CD4-positive, alpha-beta T cell treated with Interleukin-10 for 1 hour (primary cell): ENCODE results near the gene ADAMTSL5.
"Not testable (repeated sequence)": the region's sequence is repeated elsewhere in the genome, so short reads cannot be mapped to it uniquely, and the experiment has no call there.

Experiments used
- DNase-seq: peaks from one replicate; pipeline ENCODE4 v3.0.0-alpha.2; 2020

ADAMTSL5 gene

DNA sequence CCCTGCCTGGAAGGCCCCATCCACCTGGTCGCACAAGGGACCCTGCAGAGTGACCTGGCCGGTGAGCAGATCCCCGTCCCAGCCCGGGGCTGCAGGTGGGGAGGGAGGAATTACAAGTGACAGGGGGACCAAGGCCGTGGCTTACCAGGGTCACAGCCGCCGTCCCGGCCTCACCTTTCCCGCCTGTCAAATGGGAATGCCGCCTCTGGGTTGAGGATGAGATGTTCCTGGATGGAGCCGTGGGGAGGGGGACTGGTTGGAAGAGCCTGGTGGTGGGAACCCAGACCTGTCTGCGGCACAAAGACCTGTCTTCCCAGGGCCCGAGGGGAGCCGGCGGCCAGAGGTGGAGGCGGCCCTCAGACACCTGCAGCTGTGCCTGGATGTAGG is 16.6 kb upstream of the ADAMTSL5 start:
- DNase-seq: no peak

DNA sequence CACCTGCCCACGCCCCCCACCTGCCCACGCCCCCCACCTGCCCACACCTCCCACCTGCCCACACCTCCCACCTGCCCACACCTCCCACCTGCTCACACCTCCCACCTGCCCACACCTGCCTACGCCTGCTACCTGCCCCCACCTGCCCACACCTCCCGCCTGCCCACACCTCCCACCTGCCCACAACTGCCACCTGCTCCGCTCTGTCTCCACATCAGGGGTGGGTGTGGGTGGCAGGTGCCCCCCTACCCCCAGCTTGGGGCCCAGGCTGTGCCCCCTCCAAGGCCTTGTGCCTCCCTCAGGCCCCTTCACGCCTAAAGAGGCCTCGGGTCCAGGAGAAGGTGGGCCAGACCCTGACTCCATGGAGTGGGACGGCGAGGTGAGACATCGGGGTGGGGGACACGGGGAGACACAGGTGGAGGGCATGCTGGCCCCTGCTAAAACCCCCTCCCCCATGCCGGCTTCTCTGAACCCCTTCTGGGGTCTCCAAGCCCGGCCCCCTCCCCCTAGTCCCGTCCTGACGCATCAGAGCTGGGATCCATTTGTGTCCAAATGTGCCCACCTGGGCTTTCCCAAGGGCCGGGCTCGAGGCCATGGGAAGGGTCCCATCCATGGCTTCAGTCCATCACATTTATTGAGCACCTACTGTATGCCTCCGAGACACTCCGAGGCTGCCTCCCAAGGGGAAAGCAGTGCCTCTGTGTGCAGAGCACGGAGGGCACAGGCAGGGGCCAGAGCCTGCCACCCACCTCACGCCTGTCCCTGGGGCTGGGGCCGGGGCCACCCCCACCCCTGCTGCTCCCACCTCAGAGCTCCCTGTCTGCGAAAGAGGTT is 16.0 kb upstream of the ADAMTSL5 start:
- DNase-seq: no peak

DNA sequence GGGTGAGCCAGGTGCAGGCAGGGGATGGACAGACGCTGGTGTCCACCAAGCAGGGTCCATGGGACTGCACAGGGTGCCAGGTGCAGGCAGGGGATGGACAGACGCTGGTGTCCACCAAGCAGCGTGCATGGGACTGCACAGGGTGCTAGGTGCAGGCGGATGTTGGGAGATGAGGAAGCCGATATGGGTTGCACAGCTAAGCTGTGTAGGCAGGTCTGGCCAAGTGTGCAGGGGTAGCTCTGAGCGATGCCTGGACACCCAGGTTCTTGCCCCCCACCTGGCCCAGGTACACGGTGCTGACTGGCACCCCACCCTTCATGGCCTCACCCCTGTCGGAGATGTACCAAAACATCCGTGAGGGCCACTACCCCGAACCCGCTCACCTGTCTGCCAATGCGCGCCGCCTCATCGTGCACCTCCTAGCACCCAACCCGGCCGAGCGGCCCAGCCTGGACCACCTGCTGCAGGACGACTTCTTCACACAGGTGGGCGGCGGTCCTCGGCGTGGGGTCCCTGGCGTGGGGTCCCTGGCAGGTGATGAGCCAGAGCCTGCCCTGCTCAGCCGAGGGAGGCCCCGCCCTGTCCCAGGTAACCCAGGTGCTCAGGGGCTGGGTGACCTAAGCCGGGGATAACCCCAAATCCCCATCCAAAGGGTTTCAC is 15.0 kb upstream of the ADAMTSL5 start:
- no peak for DNase-seq

DNA sequence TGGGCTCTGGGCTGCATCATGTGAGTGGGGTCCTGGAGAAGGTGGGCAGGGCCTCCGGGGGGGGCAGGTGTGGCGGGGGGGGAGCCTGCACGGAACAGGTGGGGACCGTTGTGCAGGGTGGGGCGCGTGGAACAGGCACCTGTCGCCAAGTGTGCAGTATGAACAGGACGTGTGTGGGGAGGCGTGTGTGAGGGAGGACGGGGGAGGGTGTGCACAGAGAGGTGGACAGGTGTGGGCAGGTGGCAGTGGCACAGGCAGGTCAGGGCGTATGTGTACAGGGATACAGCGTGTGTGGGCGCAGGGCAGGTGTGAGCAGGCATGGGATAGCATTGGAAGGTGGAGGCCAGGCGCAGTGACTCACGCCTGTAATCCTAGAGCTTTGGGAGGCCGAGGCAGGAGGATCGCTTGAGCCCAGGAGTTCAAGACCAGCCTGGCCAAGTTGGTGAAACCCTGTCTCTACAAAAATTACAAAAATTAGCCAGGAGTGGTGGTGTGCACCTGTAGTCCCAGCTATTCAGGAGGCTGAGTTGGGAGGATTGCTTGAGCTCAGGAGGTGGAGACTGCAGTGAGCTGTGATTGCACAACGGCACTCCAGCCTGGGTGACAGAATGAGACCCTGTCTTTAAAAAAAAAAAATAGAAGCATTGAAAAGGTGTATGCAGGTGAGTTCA is 14.3 kb upstream of the ADAMTSL5 start:
- DNase-seq: no peak

DNA sequence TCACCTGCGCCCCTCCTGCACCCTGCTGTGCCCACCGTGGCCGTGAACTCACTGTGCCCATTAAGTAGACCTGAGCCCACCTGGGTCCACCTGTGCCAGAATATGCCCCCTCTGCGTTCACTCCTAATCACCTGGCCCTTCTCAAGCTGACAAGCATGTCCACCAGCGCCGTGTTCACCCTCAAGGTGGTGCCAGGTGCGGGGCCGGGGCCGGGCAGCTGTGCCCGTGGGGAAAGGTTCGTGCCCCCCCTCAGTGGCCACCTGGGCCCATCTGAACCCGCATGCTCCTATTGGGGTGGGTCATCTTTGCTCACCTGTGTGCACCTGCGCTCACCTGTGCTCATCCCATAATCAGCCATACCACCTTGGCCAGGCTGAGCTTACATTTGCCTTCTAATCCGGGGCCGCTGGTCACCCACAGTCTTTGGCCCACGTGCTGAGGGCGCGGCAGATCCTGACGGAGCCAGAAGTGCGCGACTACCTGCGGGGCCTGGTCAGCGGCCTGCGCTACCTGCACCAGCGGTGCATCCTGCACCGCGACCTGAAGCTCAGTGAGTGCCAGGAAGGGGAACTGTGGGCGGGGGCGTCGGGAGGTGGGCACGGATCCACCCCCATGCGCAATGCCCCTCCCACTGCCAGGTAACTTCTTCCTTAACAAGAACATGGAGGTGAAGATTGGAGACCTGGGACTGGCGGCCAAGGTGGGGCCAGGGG is 13.4 kb upstream of the ADAMTSL5 start:
- DNase-seq: no peak

DNA sequence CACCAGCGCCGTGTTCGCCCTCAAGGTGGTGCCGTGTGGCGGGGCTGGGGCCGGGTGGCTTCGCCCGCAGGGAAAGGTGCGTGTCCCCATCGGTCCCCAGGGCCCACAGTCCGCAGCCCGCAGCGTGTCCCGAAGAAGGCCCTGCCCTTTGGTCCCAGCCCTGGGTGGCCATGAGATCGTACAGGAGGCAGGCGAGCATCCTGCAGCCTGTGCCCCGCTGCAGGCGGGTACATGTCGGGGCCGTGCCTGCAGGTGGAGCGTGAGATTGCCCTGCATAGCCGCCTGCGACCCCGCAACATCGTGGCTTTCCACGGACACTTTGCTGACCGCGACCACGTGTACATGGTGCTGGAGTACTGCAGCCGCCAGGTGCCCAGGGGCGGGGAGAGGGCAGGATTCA is 12.5 kb upstream of the ADAMTSL5 start:
- DNase-seq: no peak

DNA sequence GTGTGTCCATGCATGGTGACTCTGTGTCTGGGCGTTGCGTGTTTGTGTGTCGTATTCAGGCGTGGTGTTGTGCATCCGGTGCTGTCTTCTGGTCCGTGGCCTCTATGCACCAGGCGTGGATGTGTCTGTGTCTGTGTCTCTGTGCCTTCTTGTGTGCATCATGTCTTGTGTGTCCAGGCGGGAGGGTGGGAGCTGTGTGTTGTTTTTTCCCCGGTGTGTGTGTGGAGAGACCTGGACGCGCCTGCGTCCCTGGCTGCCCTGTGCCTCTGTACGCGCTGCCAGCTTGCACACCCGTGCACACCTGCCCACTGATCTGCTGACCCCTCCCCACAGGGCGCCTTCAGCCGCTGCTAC is 12.1 kb upstream of the ADAMTSL5 start:
- no peak for DNase-seq

DNA sequence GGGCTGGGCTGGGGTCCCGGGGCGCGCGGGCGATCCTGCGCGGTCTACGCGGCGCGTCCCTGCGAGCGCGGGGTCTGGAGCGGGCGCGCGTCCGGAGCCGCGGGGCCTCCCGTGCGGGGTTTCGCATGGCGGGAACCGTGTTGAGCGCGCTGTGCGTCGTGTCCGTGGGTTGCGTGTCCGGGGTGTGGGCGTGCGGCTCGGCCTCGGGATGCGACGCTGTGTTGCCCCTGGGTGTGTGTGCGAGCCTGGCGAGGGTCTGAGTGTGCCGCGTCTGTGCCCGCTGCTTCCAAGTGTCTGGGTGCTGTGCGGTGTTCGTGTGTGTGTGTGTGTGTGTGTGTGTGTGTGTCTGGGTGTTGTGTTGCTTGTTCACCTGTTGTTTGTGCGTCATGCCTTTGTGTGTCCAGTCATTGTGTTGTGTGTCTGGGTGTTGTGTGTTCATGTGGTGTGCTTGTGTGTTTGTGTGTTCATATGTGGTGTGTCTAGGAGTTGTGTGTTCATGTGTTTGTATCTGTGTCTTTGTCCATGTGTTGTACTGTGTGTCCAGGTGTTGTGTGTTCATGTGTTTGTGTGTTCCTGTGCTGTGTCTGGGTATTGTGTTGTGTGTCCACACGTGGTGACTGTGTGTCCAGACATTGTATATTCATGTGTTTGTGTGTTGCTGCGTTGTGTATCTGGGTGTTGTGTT is 11.6 kb upstream of the ADAMTSL5 start:
- DNase-seq: no peak

DNA sequence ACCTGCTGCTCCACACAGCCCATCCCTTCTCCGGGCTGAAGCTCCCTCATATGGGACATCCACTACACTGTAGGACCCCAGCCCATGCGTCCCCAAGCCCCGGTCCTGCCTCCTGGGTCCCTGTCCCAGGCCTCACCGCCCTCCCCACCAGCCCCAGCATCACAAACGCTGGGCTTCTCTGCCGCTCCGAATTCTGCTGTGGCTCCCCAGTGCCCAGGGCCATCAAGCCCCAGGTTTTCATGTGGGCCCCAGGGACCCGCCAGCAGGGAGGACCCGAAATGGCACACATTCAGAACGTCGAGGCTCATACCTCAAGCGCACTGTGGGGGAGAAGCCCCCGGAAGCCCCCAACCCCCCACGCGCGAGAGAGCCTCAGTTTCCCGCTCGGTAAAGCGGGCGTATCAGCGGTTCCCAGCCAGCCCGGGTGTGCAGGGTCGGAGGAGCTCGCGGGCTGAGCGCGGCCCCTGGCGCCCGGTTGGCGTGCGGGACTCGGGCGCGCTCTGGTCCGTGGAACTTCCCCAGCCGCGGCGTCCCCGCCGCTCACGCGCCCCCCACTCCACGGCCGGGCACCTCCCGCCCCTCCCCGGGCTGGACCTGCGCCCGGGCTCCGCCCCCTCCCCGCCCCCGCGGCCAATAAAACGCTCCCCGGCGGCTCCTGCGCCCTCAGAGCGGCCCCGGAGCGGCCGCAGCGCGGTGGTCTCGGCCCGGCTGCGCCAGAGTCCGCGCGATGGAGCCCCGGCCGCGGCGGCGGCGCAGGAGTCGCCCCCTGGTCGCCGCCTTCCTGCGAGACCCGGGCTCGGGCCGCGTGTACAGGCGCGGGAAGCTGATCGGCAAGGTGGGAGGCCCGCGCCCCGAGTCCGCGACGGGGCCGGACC is 10.8 kb upstream of the ADAMTSL5 start, which contains the start of gene PLK5:
TSS of gene PLK5 (plus strand) at position 666 of the 875 bp plus-strand sequence. CDS start 2,920 bp downstream, outside the sequence.
- no peak for DNase-seq

DNA sequence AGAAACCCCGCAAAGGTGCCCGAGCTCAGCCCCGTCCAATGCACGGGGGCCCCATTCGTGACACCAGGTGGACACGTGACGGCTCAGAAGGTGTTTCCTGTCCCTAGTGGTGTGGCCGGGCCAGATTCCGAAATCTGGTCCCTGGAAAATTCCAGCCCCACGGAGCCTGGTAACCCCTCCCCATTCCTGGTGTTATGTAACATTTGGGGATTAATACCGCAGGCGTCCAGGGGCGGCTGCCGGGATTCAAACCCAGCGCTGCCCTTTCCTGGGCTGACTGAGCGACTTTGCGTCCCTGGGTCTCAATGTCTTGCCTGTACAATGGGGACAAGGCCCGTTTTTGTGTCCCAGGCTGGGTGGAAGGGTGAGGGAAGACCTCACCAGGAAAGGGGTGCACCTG is 10.0 kb upstream of the ADAMTSL5 start:
- no peak for DNase-seq

DNA sequence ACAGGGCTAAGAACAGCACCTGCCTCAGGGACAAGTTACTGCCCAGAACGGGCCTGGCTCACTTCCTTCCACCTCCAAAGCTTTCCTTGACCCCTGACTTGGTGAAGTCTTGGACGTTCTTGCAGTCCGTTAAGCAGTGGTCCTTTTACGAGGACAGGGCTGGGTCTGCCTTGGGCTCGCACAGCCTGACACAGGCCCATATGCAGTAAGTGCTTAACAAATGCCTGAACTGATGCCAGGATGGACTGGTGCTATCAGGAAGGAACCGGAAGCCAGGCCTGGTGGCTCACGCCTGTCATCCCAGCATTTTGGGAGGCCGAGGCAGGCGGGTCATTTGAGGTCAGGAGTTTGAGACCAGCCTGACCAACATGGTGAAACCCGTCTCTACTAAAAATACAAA is 9.2 kb upstream of the ADAMTSL5 start:
- no peak for DNase-seq

DNA sequence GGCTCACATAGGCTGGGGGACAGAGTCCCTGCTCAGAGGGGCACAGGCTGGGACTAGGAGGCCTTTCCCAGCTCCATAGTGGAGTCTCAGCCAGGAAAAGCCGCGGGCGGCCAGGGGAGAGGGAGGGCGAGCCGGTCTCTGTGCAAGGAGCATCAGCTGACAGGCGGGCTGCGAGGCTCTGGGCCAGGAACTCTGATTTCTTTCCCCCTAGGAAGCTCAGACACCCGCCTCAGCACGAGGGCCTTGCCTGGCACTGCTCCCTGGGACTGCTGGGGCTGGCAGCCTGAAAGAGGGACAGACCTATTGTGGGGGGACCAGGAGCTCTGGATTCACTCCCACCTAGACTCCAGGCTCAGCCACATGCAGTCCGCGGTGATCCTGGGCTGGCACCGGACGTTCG is 8.8 kb upstream of the ADAMTSL5 start:
- no peak for DNase-seq

DNA sequence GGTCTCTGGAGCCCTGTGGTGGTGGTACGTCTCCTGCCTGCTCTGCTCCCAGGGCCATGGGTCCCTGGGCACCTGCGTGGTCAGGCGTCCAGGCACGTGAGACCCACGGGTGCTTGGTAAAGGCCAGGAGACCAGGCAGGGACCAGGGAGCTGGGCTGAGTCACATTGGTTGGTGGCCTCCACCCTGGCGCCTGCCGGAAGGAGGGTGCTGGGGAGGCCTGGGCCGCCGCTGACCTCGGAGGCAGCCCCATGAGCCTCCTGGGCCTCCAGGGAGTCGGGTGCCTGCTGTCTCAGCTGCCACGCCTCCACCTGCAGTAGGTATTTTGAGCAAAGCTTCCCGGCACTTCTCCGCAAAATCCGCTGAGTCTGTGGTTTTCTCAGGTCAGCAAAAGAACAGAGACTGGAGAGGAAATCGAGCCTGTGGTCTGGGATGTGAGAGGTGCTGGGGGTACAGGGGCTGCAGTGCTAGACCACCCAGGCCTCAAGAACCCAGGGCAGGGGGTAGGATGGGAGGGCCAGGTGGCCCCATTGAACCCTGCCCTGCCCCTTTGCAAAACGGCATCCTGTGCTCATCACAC is 7.5 kb upstream of the ADAMTSL5 start:
- DNase-seq: no peak

DNA sequence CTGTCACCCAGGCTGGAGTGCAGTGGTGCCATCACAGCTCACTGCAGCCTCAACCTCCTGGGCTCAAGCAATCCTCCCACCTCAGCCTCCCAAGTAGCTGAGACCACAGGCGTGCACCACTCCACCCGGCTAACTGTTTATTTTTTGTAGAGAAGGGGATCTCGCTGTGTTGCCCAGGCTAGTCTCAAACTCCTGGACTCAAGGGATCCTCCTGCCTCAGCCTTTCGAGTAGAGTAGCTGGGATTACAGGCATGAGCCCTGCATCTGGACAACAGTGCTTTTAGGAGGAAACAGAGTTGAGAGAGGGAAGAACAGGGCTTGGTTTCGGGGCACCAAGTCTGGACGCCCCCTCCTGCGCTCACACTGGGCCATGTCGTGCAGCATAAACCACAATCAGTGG is 7.0 kb upstream of the ADAMTSL5 start:
- DNase-seq: not testable (repeated sequence)

DNA sequence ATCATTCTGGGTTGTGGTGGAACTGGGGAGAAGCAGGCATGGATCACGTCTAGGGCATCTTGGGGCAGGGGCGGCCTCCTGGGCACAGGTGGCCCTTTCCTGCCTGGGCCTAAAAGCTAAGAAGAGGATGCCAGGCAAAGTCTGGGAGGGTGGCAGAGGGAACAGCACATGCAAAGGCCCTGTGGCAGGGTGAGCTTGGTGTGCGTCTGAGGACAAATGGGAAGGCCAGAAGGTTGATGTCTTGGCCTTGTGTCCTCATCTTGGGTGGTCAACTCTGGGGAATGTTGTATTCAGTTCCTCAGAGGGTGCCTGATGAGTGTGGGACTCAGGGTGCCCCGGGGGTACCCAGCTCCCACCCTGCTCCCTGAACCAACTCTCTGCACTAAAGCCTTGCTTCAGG is 5.7 kb upstream of the ADAMTSL5 start:
- no peak for DNase-seq

DNA sequence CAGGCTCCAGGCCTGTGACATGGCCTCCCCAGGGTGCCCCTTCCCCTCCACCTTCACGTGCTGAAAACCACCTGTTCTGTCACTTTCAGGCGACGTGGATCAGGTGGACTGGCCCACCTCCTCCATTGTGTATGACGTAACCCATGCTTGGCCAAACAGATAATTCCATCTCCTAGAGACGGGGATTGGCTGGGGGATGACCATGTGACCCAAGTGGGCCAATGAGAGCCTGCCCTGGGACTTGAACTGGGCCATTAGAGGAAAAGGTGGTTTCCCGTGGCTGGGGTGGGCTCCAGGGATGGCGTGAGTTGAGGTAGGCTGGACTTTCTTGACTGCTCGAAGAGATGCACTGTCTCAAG is 3.6 kb upstream of the ADAMTSL5 start:
- DNase-seq: no peak

DNA sequence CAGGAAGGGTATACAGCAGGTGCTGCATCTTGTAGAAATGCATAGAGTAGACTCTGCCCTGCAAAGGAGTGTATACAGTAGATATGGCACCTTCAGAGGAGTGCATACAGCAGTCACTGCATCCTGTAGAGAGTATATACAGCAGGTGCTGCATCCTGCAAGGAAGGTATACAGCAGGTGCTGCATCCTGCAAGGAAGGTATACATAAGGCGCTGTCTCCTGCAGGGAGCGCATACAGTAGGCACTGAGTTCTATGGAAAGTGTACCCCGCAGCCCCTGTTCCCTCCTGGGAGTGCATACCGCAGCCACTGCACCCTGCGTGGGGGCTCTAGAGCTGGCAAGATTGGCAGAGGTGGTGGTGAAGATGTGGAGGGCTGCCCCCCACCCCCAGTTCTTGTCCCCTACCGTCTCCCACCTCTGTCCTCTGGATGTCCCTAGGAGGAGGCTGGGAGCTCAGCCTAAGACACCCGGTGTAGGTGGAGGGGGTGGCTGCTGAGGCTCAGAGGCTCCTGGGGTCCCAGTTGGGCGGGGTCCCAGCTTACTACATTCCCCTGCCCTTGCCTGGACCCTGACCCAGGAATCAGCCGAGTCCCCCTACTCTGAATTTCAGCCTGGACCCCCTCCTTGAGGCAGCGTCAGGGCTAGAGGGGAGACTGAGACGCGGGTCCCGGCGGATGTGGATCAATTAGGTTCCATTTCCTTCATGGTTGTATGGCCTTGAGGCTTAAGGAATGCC is 2.3 kb upstream of the ADAMTSL5 start:
- DNase-seq: no peak

DNA sequence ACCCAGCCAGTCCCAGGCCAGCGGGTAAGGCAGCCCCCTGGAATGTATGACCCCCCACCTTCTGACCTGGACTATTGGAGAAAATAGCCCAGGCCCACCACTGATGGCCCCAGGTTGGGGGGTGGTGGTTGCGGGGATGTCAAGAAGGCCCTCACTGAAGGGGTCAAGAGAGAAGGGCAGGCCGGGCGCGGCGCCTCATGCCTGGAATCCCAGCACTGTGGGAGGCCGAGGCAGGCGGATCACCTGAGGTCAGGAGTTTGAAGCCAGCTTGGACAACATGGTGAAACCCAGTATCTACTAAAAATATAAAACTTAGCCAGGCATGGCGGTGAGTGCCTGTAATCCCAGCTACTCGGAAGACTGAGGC is 1.5 kb upstream of the ADAMTSL5 start:
- no peak for DNase-seq

DNA sequence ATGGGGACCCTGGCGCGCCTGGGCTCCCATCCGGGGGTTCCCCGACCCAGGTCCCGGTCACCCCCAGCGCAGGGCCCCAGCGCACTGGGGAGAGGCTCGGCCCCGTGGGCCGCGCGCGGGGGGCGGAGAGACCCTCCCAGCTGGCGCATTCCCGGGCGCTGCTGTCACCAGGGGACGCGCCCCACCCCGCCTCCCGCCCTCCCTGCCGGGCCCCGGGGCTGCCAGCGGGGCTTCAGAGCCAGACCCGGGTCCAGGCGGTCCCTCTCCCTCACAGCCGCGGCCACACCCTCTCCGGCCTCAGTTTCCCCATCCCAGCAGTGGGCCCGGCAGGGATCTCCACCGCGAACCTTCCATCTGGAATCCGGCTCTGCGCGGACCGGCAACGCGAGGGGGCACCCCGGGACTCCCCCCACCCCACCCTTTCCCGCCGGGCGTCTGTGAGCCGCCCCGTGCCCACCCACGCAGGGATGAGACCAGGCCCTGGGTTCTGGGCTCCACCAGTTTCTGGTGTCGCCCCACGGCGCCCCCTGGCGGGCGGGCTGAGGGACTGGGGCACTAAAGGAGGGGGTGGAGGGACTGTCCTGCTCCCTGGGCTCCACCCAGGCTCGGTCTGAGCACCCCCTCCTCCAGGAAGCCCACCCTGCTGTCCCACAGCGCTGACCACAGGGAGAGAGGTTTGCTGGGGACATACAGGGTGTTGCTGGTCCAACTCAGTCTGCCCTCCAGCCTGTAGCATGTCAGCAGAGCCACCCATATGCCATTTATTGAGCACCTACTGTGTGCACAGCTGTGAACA is 878 bp upstream of the ADAMTSL5 start:
- peak; percentile 69 for DNase-seq
